Right lobe of liver (tissue), 4 donors: ENCODE results near the gene C1QL1.

ENCODE experiments used
- CTCF ChIP-seq, 4 donors: fragments of 200-600 bp in 3 of 4; fragments of 450-650 bp in 1 of 4; IDR thresholded peaks; one replicate each; pipeline versions ENCODE4 v1.5.1 to v1.8.0; 2016 to 2022; ENCODE audit warnings: antibody characterized with exemption in 4 of 4, mild to moderate bottlenecking in 2 of 4
- POLR2A ChIP-seq: fragments of 450-650 bp; IDR thresholded peaks from one replicate; pipeline ENCODE4 v1.6.1; 2017; ENCODE audit warnings: antibody characterized with exemption, mild to moderate bottlenecking
- donor health status: DM: no; HTN: no; CAD: no.
- donor health status: DM: no; HTN: no; CAD: no.
- donor health status: DM: no; HTN: yes; CAD: no.

DNA sequence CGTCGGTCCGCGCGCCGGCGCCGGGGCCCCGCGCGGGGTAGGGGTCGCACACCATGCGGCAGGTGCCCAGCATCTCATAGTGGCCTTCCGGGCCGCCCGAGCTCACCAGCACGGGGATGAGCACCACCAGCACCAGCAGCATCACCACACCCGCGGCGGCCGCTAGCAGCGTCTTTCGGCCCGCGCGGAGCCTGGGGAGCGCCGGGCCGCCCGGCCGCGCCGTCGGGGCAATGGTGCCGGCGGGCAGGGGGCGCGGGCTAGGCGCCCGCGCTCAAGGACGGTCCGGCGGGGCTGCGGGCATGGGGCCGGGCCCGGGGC is 237 bp downstream of the C1QL1 start:
- TF ChIP-seq CTCF (IDR thresholded peaks at IDR 0.05) (no peak), POLR2A (no peak)
